Astrocyte (in vitro differentiated cells and primary cell): Measurements from ENCODE around the gene ITGA3. TPM values are rescaled to one million over a fixed set of nuclear protein-coding genes. Genes with fewer than 3 reads are reported as not detected.

Source experiments
- DNase-seq: peaks from one replicate; pipeline ENCODE4 v3.0.0-alpha.2; 2010; ENCODE audit warnings: low read depth
- FAIRE-seq: peaks from 2 replicates; lab custom pipeline; 2011; peaks lifted over from hg19 to GRCh38; lab: Jason Lieb, UNC
- H2AFZ ChIP-seq: 2 replicates; pipeline ENCODE4 v1.6.0; 2012; ENCODE audit warnings: low read depth, low read length, inconsistent platforms
- H3K27ac ChIP-seq: 2 replicates; pipeline ENCODE4 v1.5.1; 2011; ENCODE audit warnings: low read depth, low read length, inconsistent platforms
- H3K27me3 ChIP-seq: 2 replicates; pipeline ENCODE4 v1.6.0; 2011; ENCODE audit warnings: low read length, inconsistent platforms; ENCODE audit not compliant: insufficient read depth
- H3K36me3 ChIP-seq: 2 replicates; pipeline ENCODE4 v1.5.1; 2011; ENCODE audit warnings: low read length, inconsistent platforms; ENCODE audit not compliant: insufficient read depth
- H3K4me1 ChIP-seq: 2 replicates; pipeline ENCODE4 v1.5.1; 2011; ENCODE audit warnings: low read length, inconsistent platforms; ENCODE audit not compliant: insufficient read depth
- H3K4me2 ChIP-seq: 2 replicates; pipeline ENCODE4 v1.6.0; 2012; ENCODE audit warnings: low read length, inconsistent platforms
- H3K4me3 ChIP-seq: 2 replicates; pipeline ENCODE4 v1.5.1; 2011; ENCODE audit warnings: low read depth, mild to moderate bottlenecking, low read length, inconsistent platforms; ENCODE audit not compliant: insufficient read depth
- H3K79me2 ChIP-seq: 2 replicates; pipeline ENCODE4 v1.6.0; 2012; ENCODE audit warnings: mild to moderate bottlenecking, low read length, inconsistent platforms; ENCODE audit not compliant: insufficient read depth
- H3K9ac ChIP-seq: 2 replicates; pipeline ENCODE4 v1.6.0; 2012; ENCODE audit warnings: mild to moderate bottlenecking, low read length, inconsistent platforms
- H3K9me3 ChIP-seq: 2 replicates; pipeline ENCODE4 v1.5.1; 2012; ENCODE audit warnings: low read depth, mild to moderate bottlenecking, low read length, inconsistent platforms; ENCODE audit not compliant: insufficient read depth
- H4K20me1 ChIP-seq: 2 replicates; pipeline ENCODE4 v1.6.0; 2012; ENCODE audit warnings: low read length, inconsistent platforms; ENCODE audit not compliant: insufficient read depth
- H3K27ac Mint-ChIP-seq: one replicate; pipeline ENCODE4 v1.8.0; 2021; ENCODE audit warnings: mild to moderate bottlenecking, mixed read lengths; ENCODE audit not compliant: unreplicated experiment
- H3K27me3 Mint-ChIP-seq: one replicate; pipeline ENCODE4 v1.8.0; 2021; ENCODE audit warnings: low read depth, mixed read lengths; ENCODE audit not compliant: unreplicated experiment
- H3K36me3 Mint-ChIP-seq: one replicate; pipeline ENCODE4 v1.8.0; 2021; ENCODE audit warnings: low read depth, mixed read lengths; ENCODE audit not compliant: unreplicated experiment
- H3K4me1 Mint-ChIP-seq: one replicate; pipeline ENCODE4 v1.8.0; 2021; ENCODE audit warnings: low read depth, mixed read lengths; ENCODE audit not compliant: unreplicated experiment
- H3K4me3 Mint-ChIP-seq: one replicate; pipeline ENCODE4 v1.8.0; 2021; ENCODE audit warnings: mild to moderate bottlenecking, moderate library complexity, mixed read lengths; ENCODE audit not compliant: unreplicated experiment
- H3K9me3 Mint-ChIP-seq: one replicate; pipeline ENCODE4 v1.8.0; 2021; ENCODE audit warnings: mild to moderate bottlenecking, mixed read lengths; ENCODE audit not compliant: unreplicated experiment
- CTCF ChIP-seq: IDR thresholded peaks from 2 replicates; pipeline ENCODE4 v1.5.1; 2011; ENCODE audit warnings: low read depth, mild to moderate bottlenecking, inconsistent platforms, low read length, moderate library complexity; ENCODE audit not compliant: insufficient read depth
- EZH2 ChIP-seq: IDR thresholded peaks from 2 replicates; pipeline ENCODE4 v1.6.1; 2012; ENCODE audit warnings: mild to moderate bottlenecking, low read length, inconsistent platforms; ENCODE audit not compliant: insufficient read depth
- total RNA-seq: library from RNA; stranded (reverse); gene quantifications from 2 replicates; pipeline ENCODE4 v1.2.1, GENCODE V29; 2021

ITGA3 gene
- total RNA-seq, 1 donor from 2014 or later: 319 TPM

GRCh38 chr17:50134206-50135110, 78.5 kb downstream of the ITGA3 start:
- H3K4me3 Mint-ChIP-seq: no peak overlapping the region
- Histone ChIP-seq H3K36me3 (peaks cover 25% of the 10 kb centered on the region), H2AFZ (no peak overlapping the region), H3K4me2 (no peak overlapping the region), H3K4me1 (peaks cover 10% of the 10 kb centered on the region), H3K27me3 (no peaks in the 10 kb centered on the region), H3K9me3 (no peaks in the 10 kb centered on the region), H3K4me3 (no peak overlapping the region), H3K79me2 (peaks cover 21% of the 10 kb centered on the region), H3K27ac (no peak overlapping the region), H3K9ac (no peak overlapping the region), H4K20me1 (peaks cover 68% of the 10 kb centered on the region)
- no peaks in the 10 kb centered on the region for H3K9me3 Mint-ChIP-seq
- H3K27ac Mint-ChIP-seq: no peak overlapping the region
- FAIRE-seq (no peak), DNase-seq (no peak)
- no peaks in the 10 kb centered on the region for H3K27me3 Mint-ChIP-seq
- TF ChIP-seq EZH2 (no peak), CTCF (no peak)
- peaks cover 24% of the 10 kb centered on the region for H3K36me3 Mint-ChIP-seq
- H3K4me1 Mint-ChIP-seq: peaks cover 16% of the 10 kb centered on the region

DNA sequence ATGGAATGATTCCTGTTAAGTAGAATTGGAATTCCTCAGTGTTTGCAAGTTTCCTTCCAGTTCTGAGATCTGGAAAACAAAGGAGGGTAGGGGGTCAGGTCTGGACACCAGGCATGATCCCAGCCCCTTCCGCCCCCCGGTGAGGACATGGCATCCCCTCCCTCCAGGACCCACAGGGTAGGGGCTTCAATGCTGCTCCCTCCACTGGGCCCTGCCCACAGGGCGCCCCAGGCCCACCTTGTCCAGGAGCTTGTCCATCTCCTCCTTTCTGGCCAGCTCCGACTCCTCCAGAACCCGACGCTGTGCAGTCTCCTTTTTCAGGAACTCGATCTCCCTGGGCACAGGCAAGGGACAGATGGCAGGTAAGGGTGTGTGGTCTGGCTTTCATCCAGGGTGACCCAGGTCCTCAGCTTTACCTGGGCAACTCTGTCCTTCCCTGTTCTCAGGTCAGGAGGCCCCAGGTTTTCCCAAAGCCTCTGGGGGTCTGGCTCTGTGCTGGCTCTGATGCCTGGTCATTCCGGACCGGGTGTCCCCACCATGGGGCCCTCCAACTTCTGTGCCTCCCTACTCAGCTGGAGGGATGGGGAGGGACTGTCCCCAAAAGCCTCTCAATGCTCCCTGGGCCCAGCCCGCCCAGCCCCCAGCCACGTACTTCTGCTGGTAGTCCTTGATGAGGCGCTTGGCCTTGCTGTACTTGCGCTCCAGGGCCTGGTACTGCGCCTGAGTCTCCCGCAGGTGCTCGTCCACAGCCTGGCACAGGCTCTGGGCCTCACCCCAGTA, 79.6 kb downstream of the ITGA3 start:
- Histone ChIP-seq H3K79me2 (peaks cover 24% of the 10 kb centered on the region), H4K20me1 (peaks cover 79% of the 10 kb centered on the region), H3K27me3 (no peaks in the 10 kb centered on the region), H3K36me3 (peaks cover 29% of the 10 kb centered on the region), H2AFZ (no peak overlapping the region), H3K4me1 (peaks cover 15% of the 10 kb centered on the region), H3K4me3 (no peak overlapping the region), H3K9ac (no peak overlapping the region), H3K9me3 (no peaks in the 10 kb centered on the region), H3K4me2 (no peak overlapping the region), H3K27ac (no peak overlapping the region)
- no peak for TF ChIP-seq EZH2
- no peak for TF ChIP-seq CTCF
- H3K4me3 Mint-ChIP-seq: no peak overlapping the region
- H3K9me3 Mint-ChIP-seq: no peaks in the 10 kb centered on the region
- DNase-seq (no peak), FAIRE-seq (no peak)
- peaks cover 33% of the 10 kb centered on the region for H3K36me3 Mint-ChIP-seq
- no peaks in the 10 kb centered on the region for H3K27me3 Mint-ChIP-seq
- peaks cover 16% of the 10 kb centered on the region for H3K4me1 Mint-ChIP-seq
- no peak overlapping the region for H3K27ac Mint-ChIP-seq
